ENCODE data around the gene ADISSP. TPM values are rescaled to one million over a fixed set of nuclear protein-coding genes. Genes with fewer than 3 reads are reported as not detected.

Gene ADISSP
- total and polyA plus RNA-seq, 9 of the 15 experiments (the other 6 are each of a cell fraction or from before 2014, with no cell fraction given) = 1.4 to 70.6 (median 23.4) TPM

GRCh38 chr20:3783068-3783489 is 15.5 kb upstream of the ADISSP start:
- ATAC-seq (no peak), FAIRE-seq (no peak), DNase-seq (ENCODE audit: extremely low read depth in 1 of 4, low spot score in 3 of 4) (no peak)
- Histone ChIP-seq H3K9ac (ENCODE audit: insufficient read depth in 1 of 2, low read depth in 2 of 2, low read length in 2 of 2) (peak overlapping the region in 1 of 2 experiments; percentile 35; a peak in 2 of 4 replicates), H4K20me1 (replicated peaks; ENCODE audit: control insufficient read depth, insufficient read depth, low read length) (peaks cover 6% of the 10 kb centered on the region), H3K4me2 (ENCODE audit: insufficient read depth, low read length) (no peak overlapping the region), H3K9me3 (replicated peaks; ENCODE audit: control insufficient read depth, insufficient read depth, low read depth, low read length) (no peaks in the 10 kb centered on the region), H3K9me1 (ENCODE audit: control insufficient read depth, insufficient read depth, low read length) (no peaks in the 10 kb centered on the region), H3K4me3 (no peak overlapping the region), H3K27me3 (ENCODE audit: control insufficient read depth in 2 of 2, insufficient read depth in 2 of 2, low read length in 2 of 2) (no peaks in the 10 kb centered on the region), H3K36me3 (ENCODE audit: control insufficient read depth, insufficient read depth, low read length) (peaks cover 21% of the 10 kb centered on the region; the same call in 1 of the 3 replicates), H3K79me2 (ENCODE audit: control insufficient read depth, insufficient read depth, low read length) (peaks cover 31% of the 10 kb centered on the region), H3K4me1 (replicated peaks in 1 of 2; ENCODE audit: control insufficient read depth in 2 of 2, insufficient read depth in 2 of 2, low read length in 2 of 2) (peaks cover 8 to 45% of the 10 kb centered on the region in 2 experiments; a peak in 3 of 5 replicates), H3K27ac (ENCODE audit: extremely low read depth, low read depth, low read length) (no peak overlapping the region), H2AFZ (ENCODE audit: low read depth, low read length) (no peak overlapping the region)
- ChIA-PET POLR2A (interaction anchor here (0.7 to 1.7 kb wide), 3 partner anchors 16 to 86 kb away, joined by 3 to 4 read pairs (median 3); partner anchors contain the start of gene ADISSP), CTCF (ENCODE audit: low intra/inter-chr PET ratio) (no interaction called here)
- no TSS peak for BruUV-seq (replicated peaks)
- intact Hi-C loops (cut with micrococcal nuclease) (loop anchor here (10.0 kb wide), 2 partner anchors 108 to 412 kb away; no protein-coding TSS in a partner anchor), in situ Hi-C loops (cut with MboI) (no loop called here)
- no CpG with 5 or more reads among the region's 2 CpGs for WGBS (ENCODE audit: insufficient coverage, low coverage, missing lambda C conversion rate)
- TF ChIP-seq ZNF23 (CRISPR knock-in tag; IDR thresholded peaks at IDR 0.05) (no peak), POLR2G (IDR thresholded peaks at IDR 0.05; ENCODE audit: low read depth, low read length) (peak; percentile 46; the same call in 1 of the 2 replicates), ARID3A (IDR thresholded peaks at IDR 0.05; ENCODE audit: borderline replicate concordance, low read depth, low read length) (no peak), POU5F1 (IDR thresholded peaks at IDR 0.05; ENCODE audit: borderline replicate concordance, low read depth, low read length, partially characterized antibody) (no peak), POLR2AphosphoS5 (IDR thresholded peaks at IDR 0.05; ENCODE audit: control insufficient read depth, insufficient read depth, low read depth, low read length) (peak; percentile 8; the same call in 1 of the 2 replicates)

Data from K562 (cell line).